ENCODE data around the gene VRK3.

DNA sequence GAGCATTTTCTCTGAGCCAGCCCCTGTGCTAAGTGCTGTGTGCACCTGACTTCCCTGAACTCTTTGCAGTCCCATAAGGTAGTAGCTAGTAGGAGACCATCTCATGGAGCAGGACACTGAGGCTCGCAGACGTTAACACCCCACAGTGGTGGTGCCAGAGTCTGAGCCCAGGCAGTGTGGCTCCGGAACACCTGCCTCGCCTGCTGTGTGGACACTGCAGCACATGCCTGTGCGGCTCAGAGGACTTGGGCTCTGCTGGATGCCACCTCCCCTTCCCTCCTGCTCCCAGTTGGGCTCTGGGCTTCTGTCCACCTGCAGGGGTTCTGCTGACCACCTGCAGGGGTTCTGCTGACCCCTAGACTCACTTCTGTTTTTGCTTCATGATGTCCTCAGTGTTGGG, 37.2 kb downstream of the VRK3 start:
- TF ChIP-seq POLR2A (IDR thresholded peaks at IDR 0.05; ENCODE audit: low read depth, low read length): no peak
- TF ChIP-seq POLR2AphosphoS5 (IDR thresholded peaks at IDR 0.05; ENCODE audit: low read depth, low read length): no peak
